Measurements from ENCODE around the gene ZNF267.
"Not testable (repeated sequence)": the region's sequence is repeated elsewhere in the genome, so short reads cannot be mapped to it uniquely, and the experiment has no call there.

The ZNF267 gene

GRCh38 chr16:31879937-31880321, 6.3 kb downstream of the ZNF267 start:
- DNase-seq (ENCODE audit: low read depth): no peak

GRCh38 chr16:31880322-31880979, 6.8 kb downstream of the ZNF267 start:
- DNase-seq (ENCODE audit: low read depth): no peak

GRCh38 chr16:31886227-31886626, 12.6 kb downstream of the ZNF267 start:
- DNase-seq (ENCODE audit: low read depth): no peak

GRCh38 chr16:31888735-31889134, 15.1 kb downstream of the ZNF267 start:
- no peak for DNase-seq (ENCODE audit: low read depth)

- not testable (repeated sequence) for DNase-seq (ENCODE audit: low read depth)
Measured at GRCh38 chr16:31892111-31892510, 18.5 kb downstream of the ZNF267 start.

GRCh38 chr16:31893824-31894223, 20.2 kb downstream of the ZNF267 start:
- no peak for DNase-seq (ENCODE audit: low read depth)

GRCh38 chr16:31897283-31897682, 23.7 kb downstream of the ZNF267 start:
- no peak for DNase-seq (ENCODE audit: low read depth)

- DNase-seq (ENCODE audit: low read depth): no peak
Measured at GRCh38 chr16:31899505-31899904, 25.9 kb downstream of the ZNF267 start.

- DNase-seq (ENCODE audit: low read depth): not testable (repeated sequence)
Measured at GRCh38 chr16:31904571-31904970, 31.0 kb downstream of the ZNF267 start.

- DNase-seq (ENCODE audit: low read depth): no peak
Measured at GRCh38 chr16:31913668-31914067, 40.1 kb downstream of the ZNF267 start.

GRCh38 chr16:31916056-31916488, 42.5 kb downstream of the ZNF267 start:
- no peak for DNase-seq (ENCODE audit: low read depth)

GRCh38 chr16:31920373-31920772, 46.8 kb downstream of the ZNF267 start:
- no peak for DNase-seq (ENCODE audit: low read depth)

- not testable (repeated sequence) for DNase-seq (ENCODE audit: low read depth)
Measured at GRCh38 chr16:31951806-31952205, 78.2 kb downstream of the ZNF267 start.

GRCh38 chr16:31952206-31952605, 78.6 kb downstream of the ZNF267 start:
- DNase-seq (ENCODE audit: low read depth): not testable (repeated sequence)

GRCh38 chr16:31956221-31956620, 82.6 kb downstream of the ZNF267 start:
- DNase-seq (ENCODE audit: low read depth): peak; percentile 13

GRCh38 chr16:31960186-31960910, 86.7 kb downstream of the ZNF267 start:
- not testable (repeated sequence) for DNase-seq (ENCODE audit: low read depth)
